Measurements from ENCODE around the gene GATA5.

DNA sequence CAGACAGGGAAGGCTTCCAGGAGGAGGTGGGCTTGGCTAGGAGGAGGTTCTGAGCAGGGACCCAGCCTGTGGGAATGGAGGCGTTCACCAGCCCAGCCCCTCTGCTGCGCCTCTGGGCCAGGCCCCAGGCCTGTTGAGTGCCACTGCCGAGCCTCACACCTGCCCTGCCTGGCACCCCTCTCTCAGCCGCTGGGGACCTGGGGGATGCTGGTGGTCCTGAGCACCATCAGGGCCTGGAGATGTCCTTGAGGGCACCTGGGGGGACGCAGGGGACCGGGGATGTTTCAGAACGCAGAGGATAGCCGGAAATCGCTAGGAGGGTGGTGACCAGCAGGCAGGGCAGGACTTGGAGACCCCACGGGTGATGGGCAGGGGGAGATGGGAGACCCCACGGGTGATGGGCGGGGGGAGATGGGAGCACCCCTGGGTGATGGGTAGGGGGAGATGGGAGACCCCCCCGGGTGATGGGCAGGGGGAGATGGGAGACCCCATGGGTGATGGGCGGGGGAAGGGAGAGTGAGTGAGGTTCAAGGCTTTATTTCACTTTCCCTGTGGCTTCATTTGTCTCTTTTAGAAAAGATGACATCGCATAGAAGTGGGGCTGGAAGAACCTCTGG lies 12.7 kb downstream of the GATA5 start:
- TF ChIP-seq POLR2AphosphoS5 (IDR thresholded peaks at IDR 0.05; ENCODE audit: borderline replicate concordance, low read depth, low read length): no peak
- TF ChIP-seq EZH2 (IDR thresholded peaks at IDR 0.05): no peak
